K562 (cell line): ENCODE data around the gene C1RL. TPM values are rescaled to one million over a fixed set of nuclear protein-coding genes. Genes with fewer than 3 reads are reported as not detected.
A peak's percentile ranks its signal among the peaks of the same experiment; 100 is the strongest.

Experiments used
- ASH1L ChIP-seq: fragments of 450-650 bp; IDR thresholded peaks from 2 replicates; pipeline ENCODE4 v1.6.1; 2018; ENCODE audit warnings: borderline replicate concordance, mild to moderate bottlenecking, low read depth; ENCODE audit not compliant: partially characterized antibody
- CGGBP1 ChIP-seq: fragments of 250-450 bp; sonication (Bioruptor Pico); IDR thresholded peaks from 2 replicates; pipeline ENCODE4 v1.9.0; 2021; ENCODE audit warnings: mild to moderate bottlenecking
- CHD4 ChIP-seq: fragments of 200-600 bp; sonication (generic); IDR thresholded peaks from 3 replicates; pipeline ENCODE4 v1.6.1; 2012; ENCODE audit warnings: low read depth, mild to moderate bottlenecking, mixed read lengths, low read length, inconsistent platforms; ENCODE audit not compliant: insufficient read depth, insufficient replicate concordance, poor library complexity, severe bottlenecking
- EP300 ChIP-seq: IDR thresholded peaks from 2 replicates; pipeline ENCODE4 v1.6.1; 2012; ENCODE audit warnings: low read length, improper control_type of control experiment
- ESRRB ChIP-seq: fragments of 250-450 bp; sonication (Bioruptor Pico); IDR thresholded peaks from 2 replicates; pipeline ENCODE4 v1.5.0; 2020; ENCODE audit warnings: mild to moderate bottlenecking, moderate library complexity, borderline replicate concordance
- ETV6 ChIP-seq, 3 experiments: fragments of 150-350 bp in 1 of 3; sonication (generic) in 1 of 3; formaldehyde crosslinking in 1 of 3; IDR thresholded peaks; 2 replicates each; pipeline versions ENCODE4 v1.6.1 to v1.8.0; 2014 to 2022; ENCODE audit warnings: borderline replicate concordance in 2 of 3, low read depth in 2 of 3, antibody characterized with exemption in 1 of 3, low read length in 1 of 3, mild to moderate bottlenecking in 1 of 3, missing genetic modification reagents in 1 of 3
- MAZ ChIP-seq, 2 experiments: fragments of 450-650 bp in 1 of 2; sonication (generic) in 1 of 2; formaldehyde crosslinking; IDR thresholded peaks in 1 of 2; conservative IDR thresholded peaks in 1 of 2; 2 replicates each; pipeline versions ENCODE4 v1.4.0 to v1.5.0; 2020; ENCODE audit warnings: mild to moderate bottlenecking in 1 of 2, missing genetic modification reagents in 1 of 2
- MCM7 ChIP-seq, 2 experiments: fragments of 450-650 bp; IDR thresholded peaks; 2 replicates each; pipeline ENCODE4 v1.6.1; 2016 to 2018
- PRDM10 ChIP-seq: fragments of 450-650 bp; IDR thresholded peaks from 2 replicates; pipeline ENCODE4 v1.6.1; 2018; ENCODE audit not compliant: partially characterized antibody
- SRSF3 ChIP-seq: fragments of 200-400 bp; formaldehyde crosslinking; IDR thresholded peaks from 2 replicates; pipeline ENCODE4 v1.6.1; 2016; ENCODE audit warnings: mild to moderate bottlenecking, low read length, moderate library complexity; ENCODE audit not compliant: insufficient read depth
- ZNF165 ChIP-seq: fragments of 250-450 bp; sonication (Bioruptor Pico); IDR thresholded peaks from 2 replicates; pipeline ENCODE4 v1.4.0; 2020; ENCODE audit warnings: borderline replicate concordance
- ZNF197 ChIP-seq: fragments of 200-800 bp; sonication (Bioruptor generic); IDR thresholded peaks from 2 replicates; pipeline ENCODE4 v1.6.1; 2016; ENCODE audit warnings: low read depth, missing genetic modification characterization, missing compliant biosample characterization
- ZNF318 ChIP-seq, 2 experiments: fragments of 450-650 bp; IDR thresholded peaks; 2 replicates each; pipeline ENCODE4 v1.6.1; 2016; ENCODE audit warnings: mild to moderate bottlenecking in 2 of 2, borderline replicate concordance in 1 of 2, low read depth in 1 of 2, moderate library complexity in 1 of 2
- polyA plus RNA-seq, 8 experiments: library from polyadenylated mRNA; depleted of rRNA in 4 of 8; stranded (reverse) in 5 of 8; unstranded in 3 of 8; fragments of >200 nt; fragmentation: Nextera tagmentation in 2 of 8; fragmentation: Illumina TruSeq in 1 of 8; extraction: Ambion mirVana in 2 of 8; extraction: Trizol in 1 of 8; gene quantifications; 2 replicates each; pipeline versions ENCODE4 v1.2.1 to v1.2.3, GENCODE V29; 2011 to 2014; ENCODE audit warnings: inconsistent platforms in 1 of 8, missing spikeins in 1 of 8
- total RNA-seq, 7 experiments: library from RNA; depleted of rRNA in 6 of 7; stranded (reverse); fragments of >200 nt in 6 of 7; fragmentation: Illumina TruSeq in 2 of 7; extraction: Trizol in 2 of 7; gene quantifications; 2 replicates each; pipeline versions ENCODE4 v1.2.1 to v1.2.3, GENCODE V29; 2011 to 2021; ENCODE audit warnings: low replicate concordance in 1 of 7

C1RL gene
- total and polyA plus RNA-seq, 9 of the 15 experiments (the other 6 are each of a cell fraction or from before 2014, with no cell fraction given) = 1.4 to 10.7 (median 8.0) TPM

- no peak for TF ChIP-seq CHD4
- no peak for TF ChIP-seq ASH1L
- TF ChIP-seq ZNF197 (CRISPR knock-in tag) = no peak; the same call in 1 of the 2 replicates
- no peak for TF ChIP-seq CGGBP1 (CRISPR knock-in tag)
- no peak for TF ChIP-seq ESRRB (CRISPR knock-in tag)
- no peak for TF ChIP-seq ETV6 (IDR thresholded peaks at IDR 0.05; ENCODE audit: borderline replicate concordance in 1 of 2, low read depth in 2 of 2, low read length in 1 of 2)
- TF ChIP-seq ETV6 (CRISPR knock-in tag; IDR thresholded peaks at IDR 0.05; ENCODE audit: borderline replicate concordance) = no peak
- TF ChIP-seq ZNF318 (IDR thresholded peaks at IDR 0.05; ENCODE audit: borderline replicate concordance in 1 of 2, low read depth in 1 of 2) = no peak
- TF ChIP-seq SRSF3 = no peak
- peak in 1 of 2 experiments; percentile 67; a peak in 1 of 4 replicates for TF ChIP-seq MAZ (CRISPR knock-in tag; conservative IDR thresholded peaks at IDR 0.05 in 1 of 2, IDR thresholded peaks at IDR 0.05 in 1 of 2)
- TF ChIP-seq PRDM10 = no peak
- TF ChIP-seq MCM7 (IDR thresholded peaks at IDR 0.05) = no peak
- TF ChIP-seq ZNF165 = peak; percentile 72; the same call in 1 of the 2 replicates
- no peak for TF ChIP-seq EP300
These were observed 50.7 kb downstream of the C1RL start (continued) for GRCh38 chr12:7058163-7058845.
